ENCODE results near the gene ASIC4.

The ASIC4 gene, protein sequence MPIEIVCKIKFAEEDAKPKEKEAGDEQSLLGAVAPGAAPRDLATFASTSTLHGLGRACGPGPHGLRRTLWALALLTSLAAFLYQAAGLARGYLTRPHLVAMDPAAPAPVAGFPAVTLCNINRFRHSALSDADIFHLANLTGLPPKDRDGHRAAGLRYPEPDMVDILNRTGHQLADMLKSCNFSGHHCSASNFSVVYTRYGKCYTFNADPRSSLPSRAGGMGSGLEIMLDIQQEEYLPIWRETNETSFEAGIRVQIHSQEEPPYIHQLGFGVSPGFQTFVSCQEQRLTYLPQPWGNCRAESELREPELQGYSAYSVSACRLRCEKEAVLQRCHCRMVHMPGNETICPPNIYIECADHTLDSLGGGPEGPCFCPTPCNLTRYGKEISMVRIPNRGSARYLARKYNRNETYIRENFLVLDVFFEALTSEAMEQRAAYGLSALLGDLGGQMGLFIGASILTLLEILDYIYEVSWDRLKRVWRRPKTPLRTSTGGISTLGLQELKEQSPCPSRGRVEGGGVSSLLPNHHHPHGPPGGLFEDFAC

DNA sequence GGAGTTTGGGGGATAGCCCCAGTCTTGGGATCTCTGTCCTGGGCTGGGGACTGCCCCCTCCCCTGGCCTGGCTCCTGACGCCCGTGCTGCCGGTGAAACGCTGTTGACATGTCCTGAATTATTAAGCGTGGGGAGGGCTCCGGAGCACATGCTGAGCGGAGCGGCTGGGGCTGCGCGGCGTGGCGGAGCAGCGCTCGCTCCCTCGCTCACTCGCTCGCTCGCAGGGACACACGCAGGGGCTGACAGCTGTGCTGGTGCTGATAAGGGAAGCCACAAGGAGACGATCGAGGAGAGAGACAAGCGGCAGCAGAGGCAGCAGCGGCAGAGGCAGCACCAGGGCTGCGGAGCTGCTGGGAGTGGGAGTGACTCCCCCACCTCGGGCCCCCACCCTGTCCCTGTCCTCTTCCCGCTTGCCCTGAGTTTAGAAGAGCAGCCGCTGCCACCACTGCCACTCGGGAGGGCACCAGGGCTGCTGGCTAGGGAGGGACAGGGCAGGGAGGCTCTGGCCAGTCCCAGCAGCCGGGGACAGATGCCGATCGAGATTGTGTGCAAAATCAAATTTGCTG lies at the start of gene ASIC4:
Gene ASIC4, plus strand, starts transcription at position 287 of the 566 bp plus-strand sequence. Its CDS starts 243 bp downstream, at position 530.
- no peak within 1 kb of the TSS for H3K4me2 ChIP-seq (ENCODE audit: low read length)
- peaks cover 85% of the 10 kb centered on the region for H3K27me3 ChIP-seq (ENCODE audit: control insufficient read depth, low read length)
- no peaks in the 10 kb centered on the region for H3K79me2 ChIP-seq (ENCODE audit: control insufficient read depth, low read length)
- no peaks in the 10 kb centered on the region; the same call in 1 of the 2 replicates for H4K20me1 ChIP-seq (ENCODE audit: control insufficient read depth, insufficient read depth, low read depth, low read length)
- no peaks in the 10 kb centered on the region for H3F3A ChIP-seq (ENCODE audit: control insufficient read depth, insufficient read depth)
- H3K36me3 ChIP-seq (ENCODE audit: control insufficient read depth, low read length), result no peaks in the 10 kb centered on the region
- H3K9me2 ChIP-seq (replicated peaks; ENCODE audit: control insufficient read depth, low read length), result no peaks in the 10 kb centered on the region
- no peak within 1 kb of the TSS for H3K4me3 ChIP-seq (ENCODE audit: low read length)
- no peaks in the 10 kb centered on the region for H3K9me3 ChIP-seq (ENCODE audit: control insufficient read depth, insufficient read depth, low read length)
- H3K4me1 ChIP-seq (ENCODE audit: control insufficient read depth, low read length), result peaks cover 7% of the 10 kb centered on the region; the same call in 1 of the 2 replicates
- TF ChIP-seq, protein P1, sequence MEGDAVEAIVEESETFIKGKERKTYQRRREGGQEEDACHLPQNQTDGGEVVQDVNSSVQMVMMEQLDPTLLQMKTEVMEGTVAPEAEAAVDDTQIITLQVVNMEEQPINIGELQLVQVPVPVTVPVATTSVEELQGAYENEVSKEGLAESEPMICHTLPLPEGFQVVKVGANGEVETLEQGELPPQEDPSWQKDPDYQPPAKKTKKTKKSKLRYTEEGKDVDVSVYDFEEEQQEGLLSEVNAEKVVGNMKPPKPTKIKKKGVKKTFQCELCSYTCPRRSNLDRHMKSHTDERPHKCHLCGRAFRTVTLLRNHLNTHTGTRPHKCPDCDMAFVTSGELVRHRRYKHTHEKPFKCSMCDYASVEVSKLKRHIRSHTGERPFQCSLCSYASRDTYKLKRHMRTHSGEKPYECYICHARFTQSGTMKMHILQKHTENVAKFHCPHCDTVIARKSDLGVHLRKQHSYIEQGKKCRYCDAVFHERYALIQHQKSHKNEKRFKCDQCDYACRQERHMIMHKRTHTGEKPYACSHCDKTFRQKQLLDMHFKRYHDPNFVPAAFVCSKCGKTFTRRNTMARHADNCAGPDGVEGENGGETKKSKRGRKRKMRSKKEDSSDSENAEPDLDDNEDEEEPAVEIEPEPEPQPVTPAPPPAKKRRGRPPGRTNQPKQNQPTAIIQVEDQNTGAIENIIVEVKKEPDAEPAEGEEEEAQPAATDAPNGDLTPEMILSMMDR (IDR thresholded peaks at IDR 0.05; ENCODE audit: low read depth, low read length, poor library complexity, severe bottlenecking), result no peak
- TF ChIP-seq EZH2phosphoT487 (IDR thresholded peaks at IDR 0.05; ENCODE audit: borderline replicate concordance, low read length), result no peak
- no peak within 1 kb of the TSS for H3K27ac ChIP-seq (ENCODE audit: low read depth, low read length)

DNA sequence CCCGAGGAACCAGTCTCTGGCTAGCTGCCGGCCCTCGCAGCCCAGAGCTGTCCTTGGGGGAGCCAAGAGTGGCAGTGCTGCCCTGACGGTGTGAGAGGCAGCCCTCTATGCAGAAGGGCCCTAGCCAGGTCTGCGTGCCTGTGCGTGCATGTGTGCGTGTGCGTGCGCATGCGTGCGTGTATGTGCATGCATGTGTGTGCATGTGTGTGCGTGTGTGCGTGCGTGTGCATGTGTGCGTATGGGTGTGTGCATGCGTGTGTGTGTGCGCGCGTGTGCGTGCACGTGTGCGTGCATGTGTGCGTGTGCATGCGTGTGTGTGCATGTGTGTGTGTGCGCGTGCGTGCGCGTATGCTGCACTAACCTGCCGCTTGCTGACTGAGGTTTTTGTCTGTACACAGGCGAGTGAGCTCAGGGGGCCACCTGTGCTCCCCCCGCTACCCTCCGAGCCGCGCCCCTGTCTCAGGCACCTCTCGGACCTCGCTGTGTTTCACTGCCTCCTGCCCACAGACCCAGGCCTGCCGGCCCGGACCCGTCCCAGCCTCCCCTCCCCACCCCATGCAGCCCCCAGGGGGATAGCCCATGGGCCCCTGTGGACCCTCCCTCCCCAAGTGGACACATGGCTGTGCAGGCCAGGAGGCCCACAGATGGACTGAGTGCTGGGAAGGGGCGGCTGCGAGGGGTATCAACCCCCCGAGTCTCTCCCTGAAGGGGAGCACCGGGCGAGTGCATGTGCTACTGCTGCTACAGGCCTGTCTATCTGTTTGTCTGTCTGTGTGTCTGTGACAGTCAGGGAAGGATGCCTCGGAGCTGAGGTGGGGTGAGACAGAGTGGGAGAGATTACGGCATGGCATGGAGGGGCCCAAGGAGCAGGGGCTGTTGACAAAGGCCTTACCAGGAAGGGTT lies 48.4 kb upstream of the ASIC4 start:
- H3K4me3 ChIP-seq (ENCODE audit: low read length), result no peak overlapping the region
- no peaks in the 10 kb centered on the region for H4K20me1 ChIP-seq (ENCODE audit: control insufficient read depth, insufficient read depth, low read depth, low read length)
- peaks cover 5% of the 10 kb centered on the region for H3K4me1 ChIP-seq (ENCODE audit: control insufficient read depth, low read length)
- H3K4me2 ChIP-seq (ENCODE audit: low read length), result no peak overlapping the region
- no peak for TF ChIP-seq EZH2phosphoT487 (IDR thresholded peaks at IDR 0.05; ENCODE audit: borderline replicate concordance, low read length)
- TF ChIP-seq, protein P1 (IDR thresholded peaks at IDR 0.05; ENCODE audit: low read depth, low read length, poor library complexity, severe bottlenecking), result no peak
- H3F3A ChIP-seq (ENCODE audit: control insufficient read depth, insufficient read depth), result no peaks in the 10 kb centered on the region
- H3K9me3 ChIP-seq (ENCODE audit: control insufficient read depth, insufficient read depth, low read length), result no peaks in the 10 kb centered on the region
- H3K27me3 ChIP-seq (ENCODE audit: control insufficient read depth, low read length), result no peaks in the 10 kb centered on the region
- H3K79me2 ChIP-seq (ENCODE audit: control insufficient read depth, low read length), result no peaks in the 10 kb centered on the region
- H3K9me2 ChIP-seq (replicated peaks; ENCODE audit: control insufficient read depth, low read length), result no peaks in the 10 kb centered on the region
- no peak overlapping the region for H3K27ac ChIP-seq (ENCODE audit: low read depth, low read length)
- no peaks in the 10 kb centered on the region for H3K36me3 ChIP-seq (ENCODE audit: control insufficient read depth, low read length)

DNA sequence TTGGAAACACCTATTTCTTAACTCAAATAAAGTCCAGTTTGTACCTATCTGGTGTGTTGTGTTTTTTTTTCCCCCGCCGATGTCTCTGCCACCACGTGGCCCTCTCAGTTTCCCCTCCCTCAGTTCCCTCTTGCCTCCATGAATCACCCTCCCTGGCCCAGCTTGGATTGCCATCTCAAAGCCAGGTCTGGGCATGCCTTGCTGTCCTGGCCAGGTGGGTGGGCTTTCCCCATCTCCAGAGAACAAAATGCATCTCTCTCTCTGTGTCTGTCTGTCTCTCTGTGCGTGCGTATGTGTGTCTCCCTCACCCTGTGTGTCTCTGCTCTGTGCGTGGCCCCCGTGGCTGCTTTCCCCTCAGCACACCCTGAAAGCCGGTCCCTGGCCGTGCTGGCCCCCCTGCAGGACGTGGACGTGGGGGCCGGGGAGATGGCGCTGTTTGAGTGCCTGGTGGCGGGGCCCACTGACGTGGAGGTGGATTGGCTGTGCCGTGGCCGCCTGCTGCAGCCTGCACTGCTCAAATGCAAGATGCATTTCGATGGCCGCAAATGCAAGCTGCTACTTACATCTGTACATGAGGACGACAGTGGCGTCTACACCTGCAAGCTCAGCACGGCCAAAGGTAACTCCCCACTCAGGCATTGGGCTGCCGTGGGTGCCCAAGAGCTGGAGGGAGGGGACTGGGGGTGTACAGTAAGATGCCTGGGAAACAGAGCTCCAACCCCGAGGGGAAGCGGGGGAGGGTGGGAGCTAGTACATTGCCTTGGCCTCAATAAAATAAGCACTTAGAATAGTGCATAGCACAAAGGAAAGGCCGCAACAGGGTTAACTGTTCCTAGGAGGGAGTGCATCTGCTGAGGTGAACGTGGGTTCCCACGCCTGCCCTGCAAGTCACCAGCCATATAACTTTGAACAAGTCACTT lies 47.2 kb upstream of the ASIC4 start:
- Histone ChIP-seq H3K27ac (ENCODE audit: low read depth, low read length) (no peak overlapping the region), H3K4me2 (ENCODE audit: low read length) (no peak overlapping the region), H3F3A (ENCODE audit: control insufficient read depth, insufficient read depth) (no peaks in the 10 kb centered on the region), H4K20me1 (ENCODE audit: control insufficient read depth, insufficient read depth, low read depth, low read length) (no peaks in the 10 kb centered on the region), H3K4me1 (ENCODE audit: control insufficient read depth, low read length) (no peaks in the 10 kb centered on the region), H3K4me3 (ENCODE audit: low read length) (no peak overlapping the region), H3K9me3 (ENCODE audit: control insufficient read depth, insufficient read depth, low read length) (no peaks in the 10 kb centered on the region), H3K79me2 (ENCODE audit: control insufficient read depth, low read length) (no peaks in the 10 kb centered on the region), H3K9me2 (replicated peaks; ENCODE audit: control insufficient read depth, low read length) (no peaks in the 10 kb centered on the region), H3K27me3 (ENCODE audit: control insufficient read depth, low read length) (no peaks in the 10 kb centered on the region), H3K36me3 (ENCODE audit: control insufficient read depth, low read length) (no peaks in the 10 kb centered on the region)
- no peak for TF ChIP-seq EZH2phosphoT487 (IDR thresholded peaks at IDR 0.05; ENCODE audit: borderline replicate concordance, low read length)
- TF ChIP-seq, protein P1 (IDR thresholded peaks at IDR 0.05; ENCODE audit: low read depth, low read length, poor library complexity, severe bottlenecking), result no peak

All from DOHH2 (cell line).